Retinal pigment epithelial cell (primary cell): ENCODE measurements around the gene L3MBTL4.

ENCODE experiments used
- DNase-seq: peaks from one replicate; pipeline ENCODE4 v3.0.0-alpha.2; 2010; ENCODE audit warnings: low read depth
- H3K4me3 ChIP-seq: 2 replicates; pipeline ENCODE4 v1.5.1; 2011; ENCODE audit warnings: mild to moderate bottlenecking, low read length, control low read depth, moderate library complexity
- CTCF ChIP-seq: conservative IDR thresholded peaks from 2 replicates; pipeline ENCODE4 v1.5.1; 2011; ENCODE audit warnings: low read depth, low read length, control low read depth, inconsistent platforms

The L3MBTL4 gene

GRCh38 chr18:5973099-5973498 lies 441.6 kb downstream of the L3MBTL4 start:
- no peak for DNase-seq
- no peak overlapping the region for H3K4me3 ChIP-seq
- TF ChIP-seq CTCF: no peak

- no peak for TF ChIP-seq CTCF
- H3K4me3 ChIP-seq: no peak overlapping the region
- no peak for DNase-seq
These were observed 442.4 kb downstream of the L3MBTL4 start for GRCh38 chr18:5972298-5972697.

- no peak for TF ChIP-seq CTCF
- no peak overlapping the region for H3K4me3 ChIP-seq
- no peak for DNase-seq
These were observed 444.7 kb downstream of the L3MBTL4 start for GRCh38 chr18:5969989-5970403.

- no peak overlapping the region for H3K4me3 ChIP-seq
- no peak for TF ChIP-seq CTCF
- DNase-seq: no peak
These were observed 445.2 kb downstream of the L3MBTL4 start for GRCh38 chr18:5969355-5969988.

GRCh38 chr18:5967666-5968065 lies 447.0 kb downstream of the L3MBTL4 start:
- DNase-seq: no peak
- no peak for TF ChIP-seq CTCF
- H3K4me3 ChIP-seq: no peak overlapping the region

GRCh38 chr18:5967007-5967406 lies 447.7 kb downstream of the L3MBTL4 start:
- no peak for DNase-seq
- TF ChIP-seq CTCF: no peak

GRCh38 chr18:5966514-5966913 lies 448.2 kb downstream of the L3MBTL4 start:
- no peak for TF ChIP-seq CTCF
- H3K4me3 ChIP-seq: no peak overlapping the region
- no peak for DNase-seq

More at GRCh38 chr18:5967007-5967406, 447.7 kb downstream of the L3MBTL4 start:
- H3K4me3 ChIP-seq: no peak overlapping the region
